HEK293 (cell line): ENCODE results near the gene S1PR2.

Experiments used
- HOXD13 ChIP-seq: sonication (generic); formaldehyde crosslinking; IDR thresholded peaks from 2 replicates; pipeline ENCODE4 v1.8.0; 2022; ENCODE audit warnings: missing genetic modification reagents, borderline replicate concordance
- MZF1 ChIP-seq: fragments of 450-650 bp; formaldehyde crosslinking; IDR thresholded peaks from 2 replicates; pipeline ENCODE4 v1.5.1; 2017; ENCODE audit warnings: missing biosample characterization, missing genetic modification characterization, borderline replicate concordance
- ZEB2 ChIP-seq: fragments of 450-650 bp; formaldehyde crosslinking; IDR thresholded peaks from 2 replicates; pipeline ENCODE4 v1.5.1; 2016; ENCODE audit warnings: missing biosample characterization, missing genetic modification characterization
- ZNF121 ChIP-seq: fragments of 450-650 bp; formaldehyde crosslinking; IDR thresholded peaks from 2 replicates; pipeline ENCODE4 v1.5.1; 2016; ENCODE audit warnings: missing biosample characterization, missing genetic modification characterization
- ZNF274 ChIP-seq, 2 experiments: fragments of 200-500 bp in 1 of 2; fragments of 450-650 bp in 1 of 2; sonication (Bioruptor generic) in 1 of 2; formaldehyde crosslinking in 1 of 2; IDR thresholded peaks; 2 replicates each; pipeline versions ENCODE4 v1.5.1 to v1.6.1; 2014 to 2016; ENCODE audit warnings: borderline replicate concordance in 1 of 2, inconsistent platforms in 1 of 2, low read length in 1 of 2, missing biosample characterization in 1 of 2, missing genetic modification characterization in 1 of 2
- ZNF302 ChIP-seq: fragments of 450-650 bp; formaldehyde crosslinking; IDR thresholded peaks from 2 replicates; pipeline ENCODE4 v1.5.1; 2016; ENCODE audit warnings: missing biosample characterization, missing genetic modification characterization, low read depth
- ZNF433 ChIP-seq: fragments of 450-650 bp; formaldehyde crosslinking; IDR thresholded peaks from 2 replicates; pipeline ENCODE4 v1.5.1; 2016; ENCODE audit warnings: missing biosample characterization, missing genetic modification characterization, low read depth
- ZNF776 ChIP-seq: fragments of 450-650 bp; formaldehyde crosslinking; IDR thresholded peaks from 2 replicates; pipeline ENCODE4 v1.5.0; 2017; ENCODE audit warnings: missing biosample characterization, missing genetic modification characterization, borderline replicate concordance
- ZNF830 ChIP-seq: fragments of 450-650 bp; IDR thresholded peaks from 2 replicates; pipeline ENCODE4 v1.5.0; 2018; ENCODE audit warnings: missing biosample characterization, missing genetic modification characterization, low read depth, mild to moderate bottlenecking, moderate library complexity
- ZNF837 ChIP-seq: fragments of 450-650 bp; formaldehyde crosslinking; IDR thresholded peaks from 2 replicates; pipeline ENCODE4 v1.5.1; 2016; ENCODE audit warnings: missing biosample characterization, missing genetic modification characterization
- TF ChIP-seq, protein P1 (sequence below): fragments of 450-650 bp; formaldehyde crosslinking; IDR thresholded peaks from 2 replicates; pipeline ENCODE4 v1.5.1; 2016; ENCODE audit warnings: missing biosample characterization, missing genetic modification characterization
- TF ChIP-seq, protein P2 (sequence below): fragments of 450-650 bp; formaldehyde crosslinking; IDR thresholded peaks from 2 replicates; pipeline ENCODE4 v1.5.1; 2016; ENCODE audit warnings: missing biosample characterization, missing genetic modification characterization
- TF ChIP-seq, protein P3 (sequence below): fragments of 450-650 bp; formaldehyde crosslinking; IDR thresholded peaks from 2 replicates; pipeline ENCODE4 v1.5.1; 2016; ENCODE audit warnings: missing biosample characterization, missing genetic modification characterization
- TF ChIP-seq, protein P4 (sequence below): fragments of 450-650 bp; formaldehyde crosslinking; IDR thresholded peaks from 2 replicates; pipeline ENCODE4 v1.5.1; 2016; ENCODE audit warnings: missing biosample characterization, missing genetic modification characterization

DNA sequence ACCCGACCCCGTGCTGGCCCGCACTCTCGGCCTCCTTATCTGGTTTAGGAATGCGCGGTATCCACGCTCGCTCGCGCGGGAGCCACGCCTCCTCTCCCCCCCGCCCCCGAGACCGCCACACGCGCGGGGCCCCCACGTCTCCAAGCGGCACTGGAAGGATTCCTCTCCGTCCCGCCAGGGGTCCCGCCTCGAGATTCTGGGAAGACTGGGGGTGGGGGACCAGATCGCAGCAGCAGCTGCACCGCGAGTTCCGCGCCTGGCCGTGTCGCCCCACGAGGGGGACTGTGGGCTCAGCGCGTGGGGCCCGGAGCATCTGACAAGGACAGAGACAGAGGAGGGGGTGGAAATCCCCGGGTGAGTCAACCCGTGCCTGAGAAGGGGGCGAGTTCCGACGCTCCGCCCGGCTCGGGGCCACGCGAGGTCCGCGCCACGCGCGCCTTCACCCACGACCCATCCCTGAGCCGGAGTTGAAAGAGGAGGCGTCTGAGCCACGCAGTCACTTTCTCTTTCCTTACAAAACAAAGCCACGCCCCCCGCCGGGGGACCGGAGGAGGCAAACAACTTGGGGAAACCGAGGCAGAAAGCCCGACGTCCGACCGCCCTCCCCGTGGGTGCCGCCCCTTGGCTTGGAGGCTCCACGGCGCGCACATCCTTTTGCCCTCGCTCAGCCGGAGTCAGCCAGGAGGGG is 814 bp downstream of the S1PR2 start:
- TF ChIP-seq, protein P1, sequence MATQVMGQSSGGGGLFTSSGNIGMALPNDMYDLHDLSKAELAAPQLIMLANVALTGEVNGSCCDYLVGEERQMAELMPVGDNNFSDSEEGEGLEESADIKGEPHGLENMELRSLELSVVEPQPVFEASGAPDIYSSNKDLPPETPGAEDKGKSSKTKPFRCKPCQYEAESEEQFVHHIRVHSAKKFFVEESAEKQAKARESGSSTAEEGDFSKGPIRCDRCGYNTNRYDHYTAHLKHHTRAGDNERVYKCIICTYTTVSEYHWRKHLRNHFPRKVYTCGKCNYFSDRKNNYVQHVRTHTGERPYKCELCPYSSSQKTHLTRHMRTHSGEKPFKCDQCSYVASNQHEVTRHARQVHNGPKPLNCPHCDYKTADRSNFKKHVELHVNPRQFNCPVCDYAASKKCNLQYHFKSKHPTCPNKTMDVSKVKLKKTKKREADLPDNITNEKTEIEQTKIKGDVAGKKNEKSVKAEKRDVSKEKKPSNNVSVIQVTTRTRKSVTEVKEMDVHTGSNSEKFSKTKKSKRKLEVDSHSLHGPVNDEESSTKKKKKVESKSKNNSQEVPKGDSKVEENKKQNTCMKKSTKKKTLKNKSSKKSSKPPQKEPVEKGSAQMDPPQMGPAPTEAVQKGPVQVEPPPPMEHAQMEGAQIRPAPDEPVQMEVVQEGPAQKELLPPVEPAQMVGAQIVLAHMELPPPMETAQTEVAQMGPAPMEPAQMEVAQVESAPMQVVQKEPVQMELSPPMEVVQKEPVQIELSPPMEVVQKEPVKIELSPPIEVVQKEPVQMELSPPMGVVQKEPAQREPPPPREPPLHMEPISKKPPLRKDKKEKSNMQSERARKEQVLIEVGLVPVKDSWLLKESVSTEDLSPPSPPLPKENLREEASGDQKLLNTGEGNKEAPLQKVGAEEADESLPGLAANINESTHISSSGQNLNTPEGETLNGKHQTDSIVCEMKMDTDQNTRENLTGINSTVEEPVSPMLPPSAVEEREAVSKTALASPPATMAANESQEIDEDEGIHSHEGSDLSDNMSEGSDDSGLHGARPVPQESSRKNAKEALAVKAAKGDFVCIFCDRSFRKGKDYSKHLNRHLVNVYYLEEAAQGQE (tag by site-specific recombination) = no peak
- TF ChIP-seq ZNF830 (tag by site-specific recombination) (no peak), ZNF274 (IDR thresholded peaks at IDR 0.05; ENCODE audit: low read length) (no peak), ZNF274 (tag by site-specific recombination; IDR thresholded peaks at IDR 0.05; ENCODE audit: borderline replicate concordance) (no peak), ZEB2 (tag by site-specific recombination) (peak; percentile 19; the same call in 1 of the 2 replicates), ZNF776 (no peak), HOXD13 (CRISPR knock-in tag) (no peak), ZNF837 (tag by site-specific recombination) (no peak), ZNF433 (tag by site-specific recombination) (no peak), ZNF121 (tag by site-specific recombination) (no peak), ZNF302 (tag by site-specific recombination) (no peak), MZF1 (tag by site-specific recombination) (no peak)
- TF ChIP-seq, protein P2, sequence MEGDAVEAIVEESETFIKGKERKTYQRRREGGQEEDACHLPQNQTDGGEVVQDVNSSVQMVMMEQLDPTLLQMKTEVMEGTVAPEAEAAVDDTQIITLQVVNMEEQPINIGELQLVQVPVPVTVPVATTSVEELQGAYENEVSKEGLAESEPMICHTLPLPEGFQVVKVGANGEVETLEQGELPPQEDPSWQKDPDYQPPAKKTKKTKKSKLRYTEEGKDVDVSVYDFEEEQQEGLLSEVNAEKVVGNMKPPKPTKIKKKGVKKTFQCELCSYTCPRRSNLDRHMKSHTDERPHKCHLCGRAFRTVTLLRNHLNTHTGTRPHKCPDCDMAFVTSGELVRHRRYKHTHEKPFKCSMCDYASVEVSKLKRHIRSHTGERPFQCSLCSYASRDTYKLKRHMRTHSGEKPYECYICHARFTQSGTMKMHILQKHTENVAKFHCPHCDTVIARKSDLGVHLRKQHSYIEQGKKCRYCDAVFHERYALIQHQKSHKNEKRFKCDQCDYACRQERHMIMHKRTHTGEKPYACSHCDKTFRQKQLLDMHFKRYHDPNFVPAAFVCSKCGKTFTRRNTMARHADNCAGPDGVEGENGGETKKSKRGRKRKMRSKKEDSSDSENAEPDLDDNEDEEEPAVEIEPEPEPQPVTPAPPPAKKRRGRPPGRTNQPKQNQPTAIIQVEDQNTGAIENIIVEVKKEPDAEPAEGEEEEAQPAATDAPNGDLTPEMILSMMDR (tag by site-specific recombination) = peak; percentile 37
- TF ChIP-seq, protein P3, sequence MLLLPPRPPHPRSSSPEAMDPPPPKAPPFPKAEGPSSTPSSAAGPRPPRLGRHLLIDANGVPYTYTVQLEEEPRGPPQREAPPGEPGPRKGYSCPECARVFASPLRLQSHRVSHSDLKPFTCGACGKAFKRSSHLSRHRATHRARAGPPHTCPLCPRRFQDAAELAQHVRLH (tag by site-specific recombination) = no peak
- TF ChIP-seq, protein P4, sequence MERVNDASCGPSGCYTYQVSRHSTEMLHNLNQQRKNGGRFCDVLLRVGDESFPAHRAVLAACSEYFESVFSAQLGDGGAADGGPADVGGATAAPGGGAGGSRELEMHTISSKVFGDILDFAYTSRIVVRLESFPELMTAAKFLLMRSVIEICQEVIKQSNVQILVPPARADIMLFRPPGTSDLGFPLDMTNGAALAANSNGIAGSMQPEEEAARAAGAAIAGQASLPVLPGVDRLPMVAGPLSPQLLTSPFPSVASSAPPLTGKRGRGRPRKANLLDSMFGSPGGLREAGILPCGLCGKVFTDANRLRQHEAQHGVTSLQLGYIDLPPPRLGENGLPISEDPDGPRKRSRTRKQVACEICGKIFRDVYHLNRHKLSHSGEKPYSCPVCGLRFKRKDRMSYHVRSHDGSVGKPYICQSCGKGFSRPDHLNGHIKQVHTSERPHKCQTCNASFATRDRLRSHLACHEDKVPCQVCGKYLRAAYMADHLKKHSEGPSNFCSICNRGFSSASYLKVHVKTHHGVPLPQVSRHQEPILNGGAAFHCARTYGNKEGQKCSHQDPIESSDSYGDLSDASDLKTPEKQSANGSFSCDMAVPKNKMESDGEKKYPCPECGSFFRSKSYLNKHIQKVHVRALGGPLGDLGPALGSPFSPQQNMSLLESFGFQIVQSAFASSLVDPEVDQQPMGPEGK (tag by site-specific recombination) = no peak; the same call in 1 of the 2 replicates
